ENCODE measurements around the gene RTEL1.
"Not testable (repeated sequence)": the region's sequence is repeated elsewhere in the genome, so short reads cannot be mapped to it uniquely, and the experiment has no call there.

RTEL1 gene

DNA sequence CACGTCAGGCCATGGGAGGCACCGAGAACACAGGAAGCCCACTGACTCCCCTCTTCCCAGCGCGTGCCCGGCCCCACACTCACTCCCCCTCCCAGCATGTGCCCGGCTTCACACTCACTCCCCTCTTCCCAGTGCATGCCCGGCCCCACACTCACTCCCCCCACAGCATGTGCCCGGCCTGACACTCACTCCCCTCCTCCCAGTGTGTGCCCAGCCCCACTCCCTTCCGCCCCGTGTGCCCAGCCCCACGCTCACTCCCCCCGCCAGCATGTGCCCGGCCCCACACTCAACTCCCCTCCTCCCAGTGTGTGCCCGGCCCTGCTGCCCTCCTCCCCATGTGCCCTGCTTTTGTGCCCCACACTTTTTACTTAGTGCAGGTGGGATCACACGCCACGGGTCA, 9.7 kb downstream of the RTEL1 start:
- no peak for DNase-seq (ENCODE audit: low read depth)

DNA sequence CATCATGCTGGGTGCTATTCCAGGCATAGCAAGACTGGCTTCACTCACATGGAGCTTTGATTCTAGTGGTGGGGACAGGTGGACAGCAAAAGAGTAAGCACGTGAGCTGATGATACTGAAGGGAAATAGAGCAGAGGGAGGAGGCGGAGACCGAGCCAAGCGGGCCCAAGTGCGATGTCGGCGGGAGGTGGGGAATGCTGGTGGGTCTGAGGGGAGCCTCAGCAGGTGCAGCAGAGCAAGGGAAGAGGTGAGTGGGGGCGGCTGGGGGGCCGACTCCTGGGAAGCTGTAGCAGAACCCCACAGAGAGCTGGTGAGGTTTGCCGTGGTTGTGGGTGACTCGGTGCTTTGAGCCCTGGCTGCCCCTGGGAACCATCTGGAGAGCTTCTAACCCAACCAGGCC, 10.2 kb downstream of the RTEL1 start:
- DNase-seq (ENCODE audit: low read depth): no peak

DNA sequence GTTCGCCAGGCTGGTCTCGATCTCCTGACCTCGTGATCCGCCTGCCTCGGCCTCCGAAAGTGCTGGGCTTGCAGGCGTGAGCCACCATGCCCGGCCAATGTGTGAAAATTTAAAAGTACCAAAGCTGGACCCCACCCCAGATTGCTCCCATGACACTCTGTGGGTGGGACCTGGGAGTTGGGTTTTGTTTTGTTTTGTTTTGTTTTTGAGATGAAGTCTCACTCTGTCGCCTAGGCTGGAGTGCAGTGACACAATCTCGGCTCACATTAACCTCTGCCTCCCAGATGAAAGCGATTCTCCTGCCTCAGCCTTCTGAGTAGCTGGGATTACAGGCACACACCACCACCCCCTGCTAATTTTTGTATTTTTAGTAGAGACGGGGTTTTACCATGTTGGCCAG, 13.6 kb downstream of the RTEL1 start:
- not testable (repeated sequence) for DNase-seq (ENCODE audit: low read depth)

DNA sequence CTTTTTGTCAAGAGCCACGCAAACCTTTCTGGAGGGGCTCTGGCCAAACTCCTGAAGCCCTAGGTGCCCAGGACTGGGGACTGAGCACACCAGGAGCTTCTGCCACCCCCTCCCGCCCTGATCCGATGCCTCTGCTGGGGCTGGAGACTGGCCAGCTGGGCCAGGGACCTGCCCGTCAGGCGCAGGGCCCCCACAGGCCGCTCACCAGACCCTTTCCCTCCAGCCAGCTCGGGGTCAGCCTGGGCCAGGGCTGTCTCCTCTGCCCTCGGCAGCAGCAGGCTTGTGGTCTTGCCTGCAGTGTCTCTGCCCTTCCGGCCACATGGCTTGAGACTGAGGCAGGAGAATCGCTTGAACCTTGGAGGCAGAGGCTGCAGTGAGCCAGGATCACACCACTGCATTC, 14.6 kb downstream of the RTEL1 start:
- no peak for DNase-seq (ENCODE audit: low read depth)

DNA sequence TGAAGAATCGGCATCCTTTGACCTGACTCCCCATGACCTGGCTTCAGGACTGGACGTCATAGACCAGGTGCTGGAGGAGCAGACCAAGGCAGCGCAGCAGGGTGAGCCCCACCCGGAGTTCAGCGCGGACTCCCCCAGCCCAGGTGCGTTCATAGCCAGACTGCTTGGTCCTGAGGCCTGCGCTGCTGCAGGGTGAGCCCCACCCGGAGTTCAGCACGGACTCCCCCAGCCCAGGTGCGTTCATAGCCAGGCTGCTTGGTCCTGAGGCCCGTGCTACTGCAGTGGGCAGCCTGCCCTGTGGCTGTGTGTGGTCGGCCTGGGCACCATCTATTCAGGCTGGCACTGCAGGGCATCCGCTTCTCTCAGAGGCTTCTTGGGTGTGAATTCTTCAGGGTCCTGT, 15.8 kb downstream of the RTEL1 start:
- no peak for DNase-seq (ENCODE audit: low read depth)

DNA sequence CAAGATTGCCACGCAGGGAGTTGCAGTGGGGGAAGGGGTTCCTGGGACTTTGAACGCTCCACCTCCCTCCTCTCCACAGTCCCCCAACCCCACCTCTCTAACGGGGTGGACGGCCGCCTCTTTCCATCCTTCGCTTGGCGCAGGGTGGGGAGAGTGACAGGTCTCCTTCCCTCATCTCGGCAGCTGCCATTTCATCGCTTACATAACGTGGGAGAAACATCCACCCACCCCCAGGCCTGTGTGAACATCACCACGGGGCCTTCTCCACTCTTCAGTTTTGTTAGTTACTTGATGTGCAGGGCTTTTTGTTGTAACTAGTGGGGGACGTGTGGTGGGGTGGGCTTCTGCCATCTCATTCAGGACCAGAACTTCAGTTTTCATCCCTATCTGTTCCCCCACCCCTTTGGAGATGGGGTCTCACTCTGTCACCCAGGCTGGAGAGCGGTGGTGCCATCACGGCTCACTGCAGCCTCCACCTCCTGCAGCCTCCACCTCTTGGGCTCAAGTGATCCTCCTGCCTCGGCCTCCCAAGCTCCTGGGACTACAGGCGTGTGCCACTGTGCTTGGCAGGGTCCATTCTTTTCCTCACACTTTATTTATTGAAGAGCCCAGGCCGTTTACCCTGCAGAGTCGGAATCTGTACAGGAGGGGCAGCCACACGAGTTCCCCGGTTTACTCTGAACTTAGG, 17.7 kb downstream of the RTEL1 start:
- DNase-seq (ENCODE audit: low read depth): no peak

DNA sequence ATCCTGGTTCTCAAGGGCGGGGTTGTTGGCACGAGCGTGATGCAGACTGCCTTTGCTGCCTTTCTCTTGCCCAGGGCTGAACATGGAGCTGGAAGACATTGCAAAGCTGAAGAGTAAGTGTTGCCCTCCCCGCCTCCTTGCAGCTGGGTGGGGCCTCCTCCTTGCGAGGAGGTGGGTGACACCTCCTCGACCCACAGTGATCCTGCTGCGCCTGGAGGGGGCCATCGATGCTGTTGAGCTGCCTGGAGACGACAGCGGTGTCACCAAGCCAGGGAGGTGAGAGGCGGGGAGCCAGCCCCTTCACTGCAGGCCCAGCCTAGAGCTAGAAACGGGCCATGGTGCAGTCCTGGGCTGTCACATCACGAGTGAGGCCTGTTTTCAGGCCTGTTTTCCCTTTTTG, 20.0 kb downstream of the RTEL1 start:
- no peak for DNase-seq (ENCODE audit: low read depth)

DNA sequence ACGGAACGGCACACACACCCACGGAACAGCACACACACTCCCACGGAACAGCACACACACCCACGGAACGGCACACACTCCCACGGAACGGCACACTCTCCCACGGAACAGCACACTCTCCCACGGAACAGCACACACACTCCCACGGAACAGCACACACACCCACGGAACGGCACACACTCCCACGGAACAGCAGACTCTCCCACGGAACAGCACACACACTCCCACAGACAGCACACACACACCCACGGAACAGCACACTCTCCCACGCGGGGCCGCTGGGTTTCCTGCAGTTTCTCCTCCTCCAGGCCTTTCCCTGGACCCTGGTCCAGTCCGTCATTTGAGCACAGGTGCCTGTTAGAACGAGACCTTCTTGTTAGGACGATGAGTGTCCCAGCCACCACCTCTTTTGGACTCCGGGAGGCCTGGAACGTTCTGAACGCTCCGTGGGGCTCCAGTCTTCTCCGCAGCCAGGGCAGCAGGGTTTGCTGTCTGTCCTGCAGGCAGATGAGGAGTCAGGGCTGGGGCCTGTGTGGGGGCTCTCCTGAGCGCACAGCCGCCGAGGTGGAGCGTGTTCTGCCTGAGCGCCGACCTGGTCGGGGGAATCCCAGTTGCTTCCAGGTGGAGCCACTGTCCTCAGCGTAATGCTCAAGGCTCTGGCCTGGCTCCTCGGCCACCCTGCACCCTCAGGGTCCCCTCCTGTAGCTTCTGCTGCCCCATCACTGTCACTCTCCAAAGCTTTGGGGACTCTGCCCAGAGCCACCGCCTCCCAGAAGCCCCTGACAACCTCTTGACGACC, 20.8 kb downstream of the RTEL1 start:
- no peak for DNase-seq (ENCODE audit: low read depth)

DNA sequence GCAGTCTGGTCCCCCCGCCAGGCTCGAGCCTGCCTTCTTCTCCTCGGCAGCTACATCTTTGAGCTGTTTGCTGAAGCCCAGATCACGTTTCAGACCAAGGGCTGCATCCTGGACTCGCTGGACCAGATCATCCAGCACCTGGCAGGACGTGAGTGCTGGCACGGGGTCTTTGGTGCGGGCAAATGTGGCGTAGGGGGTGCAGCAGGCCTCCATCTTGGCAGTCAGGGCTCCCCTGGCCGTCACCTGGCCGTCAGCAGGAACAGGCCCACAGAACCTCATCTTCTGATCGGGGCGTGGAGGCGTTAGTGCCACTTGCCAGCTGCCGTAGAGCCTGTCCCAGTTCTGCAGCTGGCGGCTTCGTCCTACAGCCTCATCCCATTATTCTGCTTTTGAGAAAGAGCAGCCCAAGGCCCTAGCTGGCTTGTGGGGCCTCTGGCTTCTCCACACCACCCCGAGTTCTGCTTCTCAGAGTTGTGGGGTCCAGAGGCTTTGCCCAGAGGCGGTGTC, 21.7 kb downstream of the RTEL1 start:
- no peak for DNase-seq (ENCODE audit: low read depth)

DNA sequence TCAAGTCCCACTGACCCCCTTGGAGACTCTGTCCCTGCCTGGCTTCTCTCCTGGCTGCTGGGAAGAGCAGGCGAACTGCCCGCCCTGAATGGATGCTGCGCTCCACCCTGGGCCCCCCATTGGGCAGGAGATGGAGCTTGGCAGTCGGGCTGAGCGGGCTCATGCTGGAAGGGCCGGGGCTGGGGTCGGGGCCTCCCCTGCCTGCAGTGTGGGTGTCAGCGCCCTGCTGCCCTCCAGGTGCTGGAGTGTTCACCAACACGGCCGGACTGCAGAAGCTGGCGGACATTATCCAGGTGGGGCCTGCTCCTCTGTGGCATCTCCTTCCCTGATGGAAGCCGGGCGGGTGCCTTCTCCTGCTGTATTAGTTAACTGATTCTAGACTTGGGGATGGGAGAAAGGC, 22.3 kb downstream of the RTEL1 start:
- DNase-seq (ENCODE audit: low read depth): no peak

DNA sequence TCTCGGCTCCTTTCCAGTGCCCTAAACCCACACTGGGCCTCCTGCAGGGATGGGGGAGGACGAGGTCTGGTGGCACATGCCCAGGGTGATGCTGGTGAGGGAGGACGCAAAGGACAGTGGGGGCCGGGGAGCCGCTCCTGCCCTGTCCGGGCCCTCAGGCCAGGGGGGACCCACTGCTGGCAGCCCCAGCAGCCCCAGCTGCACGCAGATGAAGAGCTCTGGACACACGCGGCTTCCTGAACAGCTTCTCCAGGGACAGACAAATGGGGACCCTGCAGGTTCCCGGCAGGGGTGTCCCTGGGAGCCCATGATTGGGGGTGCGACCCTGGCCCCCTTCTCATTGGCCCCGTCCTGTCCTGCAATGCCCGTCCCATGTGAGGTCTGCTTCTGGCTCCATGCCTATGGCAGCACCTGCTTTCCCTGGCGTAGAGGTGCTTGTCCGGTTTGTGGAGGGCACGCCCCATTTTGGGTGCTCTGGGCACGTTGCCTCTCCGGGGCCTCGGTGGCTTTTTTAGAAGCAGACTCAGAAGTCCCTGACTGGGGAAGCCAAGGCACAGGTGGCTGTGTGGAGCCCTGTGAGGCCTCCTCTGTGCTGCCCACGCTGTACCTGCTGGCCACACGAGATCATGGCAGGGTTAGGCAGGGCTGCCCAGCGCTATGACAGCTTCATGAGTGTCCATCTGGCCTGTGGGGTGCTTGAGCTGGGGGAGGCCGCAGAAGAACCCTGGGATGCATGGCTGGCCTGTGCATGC, 22.9 kb downstream of the RTEL1 start:
- no peak for DNase-seq (ENCODE audit: low read depth)

DNA sequence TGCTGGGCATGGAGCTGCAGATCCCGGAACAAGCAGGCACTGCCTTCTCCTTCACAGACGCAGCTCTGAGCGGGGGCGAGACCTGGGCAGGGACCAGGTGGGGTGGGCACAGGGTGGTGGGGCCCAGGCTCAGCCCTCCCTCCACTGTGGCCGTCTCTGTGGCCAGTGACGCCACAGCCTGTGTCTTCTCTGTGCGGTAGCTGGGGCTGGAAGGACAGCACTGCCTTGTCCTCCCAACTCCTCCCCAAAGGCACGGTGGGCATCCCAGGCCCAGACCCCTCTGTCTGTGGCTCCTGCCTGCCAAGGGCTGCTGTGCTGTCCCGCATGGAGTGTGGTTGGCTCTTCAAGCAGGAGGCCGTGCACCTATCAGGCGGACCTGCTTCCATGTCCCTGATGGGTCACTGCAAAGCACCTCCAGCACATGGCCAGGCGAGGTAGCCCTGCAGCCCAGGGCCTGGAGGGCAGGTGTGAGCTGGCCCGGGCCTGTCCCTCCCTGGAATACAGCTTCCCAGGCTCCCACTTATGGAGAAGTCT, 23.6 kb downstream of the RTEL1 start:
- no peak for DNase-seq (ENCODE audit: low read depth)

DNA sequence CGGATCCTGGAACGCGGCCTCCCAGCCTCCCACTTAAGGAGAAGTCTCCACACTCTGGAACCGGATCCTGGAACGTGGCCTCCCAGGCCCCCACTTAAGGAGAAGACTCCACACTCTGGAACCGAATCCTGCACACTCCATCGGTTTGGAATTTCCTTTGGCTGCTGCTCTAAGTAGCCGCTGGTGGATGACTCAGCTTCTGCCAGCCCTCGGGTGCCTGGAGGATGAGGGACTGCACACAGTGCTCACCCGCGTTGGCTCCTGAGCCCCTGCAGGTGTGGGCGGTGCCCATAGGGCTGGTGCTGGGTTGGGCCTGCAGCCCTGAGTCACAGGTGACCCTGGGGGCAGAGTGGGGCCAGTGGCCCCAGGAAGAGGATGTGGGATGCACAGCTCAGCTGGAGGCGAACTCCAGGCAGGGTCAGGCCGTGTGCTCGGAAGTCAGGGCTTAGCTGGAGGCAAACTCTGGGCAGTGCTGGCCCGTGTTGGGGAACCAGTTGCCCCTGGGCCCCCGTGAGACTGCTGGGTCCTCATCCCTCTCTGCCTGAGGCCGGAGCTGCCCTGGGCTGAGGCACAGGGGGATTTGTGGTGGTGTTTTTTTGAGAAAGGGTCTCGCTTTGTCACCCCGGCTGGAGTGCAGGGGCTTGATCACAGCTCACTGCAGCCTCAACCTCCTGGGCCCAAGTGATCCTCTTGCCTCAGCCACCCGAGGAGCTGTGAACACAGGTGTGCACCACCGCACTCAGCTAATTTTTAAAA, 24.4 kb downstream of the RTEL1 start:
- no peak for DNase-seq (ENCODE audit: low read depth)

DNA sequence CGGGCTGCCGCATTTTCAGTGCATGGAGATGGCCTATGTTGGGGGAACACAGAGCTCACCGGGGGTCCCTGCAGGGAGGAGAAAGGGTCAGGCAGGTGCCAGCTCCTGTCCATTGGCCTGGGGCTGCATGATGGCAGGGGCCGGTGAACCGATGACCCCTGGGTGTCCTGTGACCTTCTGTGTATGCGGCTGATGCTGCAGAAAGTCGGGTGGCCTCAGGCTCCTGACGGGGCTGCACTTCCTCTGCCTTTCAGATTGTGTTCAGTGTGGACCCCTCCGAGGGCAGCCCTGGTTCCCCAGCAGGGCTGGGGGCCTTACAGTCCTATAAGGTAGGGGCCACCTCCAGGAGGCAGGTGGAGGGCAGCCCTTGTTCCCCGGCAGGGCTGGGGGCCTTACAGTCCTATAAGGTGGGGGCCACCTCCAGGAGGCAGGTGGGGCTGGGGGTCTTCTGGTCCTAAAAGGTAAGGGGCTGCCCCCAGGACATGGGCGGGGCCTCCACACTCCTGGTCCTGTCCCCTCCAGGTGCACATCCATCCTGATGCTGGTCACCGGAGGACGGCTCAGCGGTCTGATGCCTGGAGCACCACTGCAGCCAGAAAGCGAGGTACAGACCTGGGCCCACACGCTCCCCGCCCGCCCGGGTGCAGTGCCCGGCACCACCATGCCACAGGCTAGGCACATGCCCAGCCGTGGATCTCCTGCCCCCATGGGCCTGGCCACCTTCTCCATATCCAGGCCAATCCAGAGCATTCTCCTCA, 27.3 kb downstream of the RTEL1 start:
- no peak for DNase-seq (ENCODE audit: low read depth)

DNA sequence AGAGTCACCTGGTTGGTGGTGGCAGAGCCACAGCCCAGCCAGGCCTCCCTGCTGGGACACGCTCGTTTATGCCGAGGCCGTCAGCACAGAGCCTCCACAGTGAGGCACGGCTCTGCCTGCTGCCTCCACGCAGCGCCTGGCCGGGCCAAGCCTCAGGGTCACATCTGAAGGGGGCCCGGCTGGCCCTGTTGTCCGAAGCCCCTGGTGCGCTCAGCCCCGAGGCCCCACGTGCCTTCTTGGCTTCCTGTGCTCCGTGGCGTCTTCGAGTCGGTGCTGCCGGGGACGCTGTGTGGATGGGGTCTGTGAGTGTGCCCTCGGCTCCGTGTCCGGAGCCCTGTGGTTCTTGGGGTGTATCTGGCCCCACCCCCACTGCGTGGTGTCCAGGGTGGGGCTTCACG, 28.0 kb downstream of the RTEL1 start:
- DNase-seq (ENCODE audit: low read depth): no peak

DNA sequence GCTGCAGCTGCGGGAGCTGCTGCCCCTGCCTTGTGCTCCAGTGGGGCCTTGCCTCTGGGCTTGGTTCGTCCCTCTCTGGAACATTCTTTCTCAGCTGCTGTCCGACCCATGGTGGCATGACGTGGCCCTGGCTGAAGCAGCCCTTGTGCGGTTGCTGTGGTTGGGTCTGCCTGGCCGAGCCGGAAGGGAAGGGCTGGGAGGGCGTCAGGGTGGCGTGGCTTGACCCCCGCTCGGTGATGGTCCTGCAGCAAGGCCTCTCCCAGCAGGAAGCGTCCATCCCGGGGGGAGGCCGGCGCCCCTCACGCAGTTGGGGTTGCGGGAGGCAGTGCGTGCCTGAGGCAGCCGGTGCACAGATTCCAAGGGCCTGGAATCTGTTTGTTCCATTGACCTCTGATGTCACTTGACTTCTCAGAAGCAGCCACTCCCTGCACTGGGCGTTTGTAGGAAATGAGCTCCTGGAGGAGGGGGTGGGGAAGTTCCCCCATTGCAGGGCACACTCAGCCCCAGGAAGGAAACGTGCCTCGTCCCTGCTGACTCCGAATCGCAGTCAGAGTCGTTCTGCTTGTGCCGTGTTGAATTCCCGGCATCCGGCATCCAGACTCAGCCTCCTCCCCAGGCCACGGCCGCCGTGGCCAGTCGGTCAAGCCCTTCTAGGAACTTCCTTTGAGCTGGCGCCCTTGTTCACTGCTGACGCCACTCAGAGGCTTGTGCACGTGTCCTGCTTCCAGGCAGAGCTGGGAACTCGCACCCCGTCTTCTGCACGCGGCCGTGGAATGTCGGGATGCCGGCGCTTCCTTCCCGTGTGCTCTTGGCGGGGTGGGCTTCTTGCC, 28.6 kb downstream of the RTEL1 start:
- DNase-seq (ENCODE audit: low read depth): no peak

DNA sequence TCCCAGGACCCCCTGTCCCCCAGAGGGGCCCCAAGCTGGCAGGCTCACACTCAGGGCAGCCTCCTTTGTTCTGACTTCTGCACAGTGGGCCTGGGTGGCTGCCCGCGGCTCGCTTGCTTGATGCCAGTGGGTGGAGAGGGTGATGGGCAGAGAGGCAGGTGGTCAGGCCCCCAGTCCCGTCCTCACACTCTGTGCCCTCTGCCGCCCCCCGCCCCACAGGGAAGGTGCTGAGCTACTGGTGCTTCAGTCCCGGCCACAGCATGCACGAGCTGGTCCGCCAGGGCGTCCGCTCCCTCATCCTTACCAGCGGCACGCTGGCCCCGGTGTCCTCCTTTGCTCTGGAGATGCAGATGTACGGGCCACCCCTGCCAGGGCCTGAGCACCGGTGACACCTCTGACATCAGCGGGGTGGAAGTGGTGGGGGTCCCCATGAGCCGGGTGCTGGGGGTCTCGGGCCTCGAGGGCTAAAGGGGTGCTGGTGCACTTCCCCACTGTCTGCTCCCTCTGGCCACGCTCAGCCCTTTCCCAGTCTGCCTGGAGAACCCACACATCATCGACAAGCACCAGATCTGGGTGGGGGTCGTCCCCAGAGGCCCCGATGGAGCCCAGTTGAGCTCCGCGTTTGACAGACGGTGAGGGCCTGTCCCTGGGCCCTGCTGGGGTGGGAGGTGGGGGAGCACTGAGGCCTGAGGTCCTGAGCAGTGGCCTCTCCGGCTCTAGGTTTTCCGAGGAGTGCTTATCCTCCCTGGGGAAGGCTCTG, 29.5 kb downstream of the RTEL1 start:
- no peak for DNase-seq (ENCODE audit: low read depth)

DNA sequence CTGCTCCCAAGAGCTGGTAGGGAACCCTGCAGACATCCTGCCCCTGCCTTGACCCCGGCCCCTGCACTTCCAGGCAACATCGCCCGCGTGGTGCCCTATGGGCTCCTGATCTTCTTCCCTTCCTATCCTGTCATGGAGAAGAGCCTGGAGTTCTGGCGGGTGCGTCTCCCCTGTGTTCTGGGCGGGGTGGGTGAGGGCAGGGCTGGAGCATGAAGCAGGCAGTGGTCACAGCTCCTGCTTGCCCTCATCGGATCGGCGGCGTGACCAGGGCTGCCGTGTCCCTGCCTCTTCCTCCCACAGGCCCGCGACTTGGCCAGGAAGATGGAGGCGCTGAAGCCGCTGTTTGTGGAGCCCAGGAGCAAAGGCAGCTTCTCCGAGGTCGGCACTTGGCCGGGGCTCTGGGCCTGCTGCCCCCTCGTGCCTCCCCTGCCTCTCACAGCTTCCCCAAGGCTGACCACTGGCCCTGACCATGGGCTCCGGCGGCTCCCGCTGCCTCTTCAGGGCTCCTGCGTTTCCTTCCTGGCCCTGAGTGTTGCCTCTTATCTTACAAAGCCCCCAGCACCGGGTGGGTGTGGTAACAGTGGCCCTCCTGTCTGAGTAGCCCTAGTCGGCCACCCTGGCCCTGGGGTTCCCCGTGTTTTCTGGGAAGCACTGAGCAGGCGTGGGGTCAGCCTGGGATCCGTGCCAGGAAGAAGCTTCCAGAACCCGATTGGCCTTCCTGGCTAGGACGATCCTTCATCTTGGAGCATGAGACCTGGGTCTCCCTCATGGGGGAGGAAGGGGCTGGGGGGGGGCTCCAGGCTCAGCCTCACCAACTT, 30.3 kb downstream of the RTEL1 start:
- no peak for DNase-seq (ENCODE audit: low read depth)

All from stimulated activated CD8-positive, alpha-beta memory T cell treated with anti-CD3 and anti-CD28 coated beads, Interleukin-15, amount 100 ng/mL, for 24 hours (primary cell).